Endothelial cell of hepatic sinusoid (primary cell): Measurements from ENCODE around the gene SLC17A9.

Experiments used
- in situ Hi-C: cut with HindIII; loops from 2 replicates; pipeline ENCODE4 v1.10.0; 2017; ENCODE audit warnings: low sequenced_read_pairs

Gene SLC17A9

DNA sequence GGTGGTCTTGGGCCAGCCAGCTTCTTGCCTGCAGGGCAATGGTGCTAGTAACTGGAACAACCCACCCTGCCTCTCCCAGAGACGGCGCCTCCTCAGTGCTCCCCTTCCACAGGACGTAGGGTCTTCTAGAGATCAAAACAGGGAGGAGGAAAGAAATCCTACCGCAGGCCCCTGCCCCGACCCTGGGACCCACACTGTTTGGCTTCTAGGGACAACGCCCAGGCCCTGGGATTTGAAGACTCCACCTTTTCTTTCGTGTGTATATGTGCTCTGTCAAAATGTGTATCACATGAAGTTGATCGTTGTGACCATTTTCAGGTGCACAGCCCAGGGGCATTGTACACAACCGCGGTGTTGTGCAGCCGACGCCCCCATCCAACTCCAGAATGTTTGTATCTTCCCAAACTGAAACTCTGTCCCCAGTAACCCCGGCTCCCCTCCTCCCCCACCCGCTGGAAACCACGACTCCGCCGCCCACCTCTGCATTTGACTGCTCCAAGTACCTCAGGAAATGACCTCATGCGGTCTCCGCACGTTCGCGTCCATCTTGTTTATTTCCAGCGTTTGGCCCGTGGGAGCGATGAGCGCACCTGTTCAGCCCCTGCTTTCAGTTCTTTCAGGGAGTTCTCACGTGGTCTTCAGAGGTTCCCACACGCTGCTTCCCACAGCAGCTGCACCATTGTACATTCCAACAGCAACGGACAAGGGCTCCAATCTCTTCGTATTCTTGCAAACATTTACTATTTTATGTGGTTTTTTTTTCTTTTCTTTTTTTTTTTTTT is 57.7 kb downstream of the SLC17A9 start:
- in situ Hi-C loops: loop anchor here (5.0 kb wide), 1 partner anchor 52 kb away; no protein-coding TSS in a partner anchor

DNA sequence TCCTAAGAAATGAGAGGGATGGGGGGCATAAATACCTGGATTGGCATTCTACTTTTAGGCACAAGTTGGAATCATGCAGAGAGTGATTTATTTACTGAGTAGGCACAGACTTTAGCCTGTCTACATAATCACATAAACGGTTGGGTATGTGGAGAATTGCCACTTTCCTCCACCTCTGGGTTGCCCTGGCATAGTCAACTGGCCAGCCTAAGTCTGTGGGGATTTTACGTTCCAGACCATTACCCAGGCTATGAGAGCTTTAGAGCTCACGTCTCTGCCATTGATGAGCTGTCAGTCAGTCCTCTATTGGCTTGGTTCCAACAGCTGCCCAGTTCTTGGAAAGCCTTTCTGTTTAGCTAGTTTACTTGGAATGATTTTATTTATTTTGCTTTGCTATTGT is 59.3 kb downstream of the SLC17A9 start:
- in situ Hi-C loops: loop anchor here (5.0 kb wide), 1 partner anchor 51 kb away; no protein-coding TSS in a partner anchor

DNA sequence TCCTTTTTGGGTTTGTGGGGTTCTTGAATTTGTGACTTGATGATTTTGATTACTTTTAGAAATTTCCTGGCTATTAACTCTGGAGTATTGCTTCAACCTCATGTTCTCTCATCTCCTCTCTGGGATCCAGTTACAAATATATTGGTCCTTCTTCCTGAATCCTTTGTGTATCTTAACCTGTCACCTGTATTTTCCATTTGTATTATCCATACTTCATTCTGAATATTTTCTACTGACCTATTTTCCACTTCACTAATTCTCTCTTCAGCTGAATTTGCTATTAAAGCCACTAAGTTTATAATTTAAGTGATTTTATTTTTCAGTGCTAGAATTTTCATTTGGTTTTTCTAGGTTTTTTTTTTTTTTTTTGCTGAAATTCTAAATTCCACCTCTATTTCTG is 60.7 kb downstream of the SLC17A9 start:
- in situ Hi-C loops: loop anchor here (5.0 kb wide), 1 partner anchor 49 kb away; no protein-coding TSS in a partner anchor

DNA sequence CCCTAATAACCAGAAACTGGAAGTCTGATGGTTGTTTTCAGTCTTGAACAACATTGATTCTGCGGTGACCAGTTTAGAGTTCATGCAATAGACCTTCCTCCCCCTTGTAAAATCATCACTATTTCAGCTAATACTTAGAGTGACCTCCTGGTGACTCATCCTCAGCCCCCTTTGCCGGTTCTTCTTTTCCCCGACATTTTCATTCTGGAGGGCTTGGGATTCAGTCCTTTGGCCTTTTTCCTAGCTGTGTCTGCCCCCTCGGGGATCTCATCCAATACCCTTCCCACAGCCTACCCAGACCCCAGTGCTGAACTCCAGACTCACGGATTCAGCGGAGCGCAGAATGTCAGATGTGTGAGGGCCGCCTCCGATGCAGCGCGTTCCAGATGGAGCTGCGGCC is 61.8 kb downstream of the SLC17A9 start:
- in situ Hi-C loops: loop anchor here (5.0 kb wide), 1 partner anchor 48 kb away; no protein-coding TSS in a partner anchor

DNA sequence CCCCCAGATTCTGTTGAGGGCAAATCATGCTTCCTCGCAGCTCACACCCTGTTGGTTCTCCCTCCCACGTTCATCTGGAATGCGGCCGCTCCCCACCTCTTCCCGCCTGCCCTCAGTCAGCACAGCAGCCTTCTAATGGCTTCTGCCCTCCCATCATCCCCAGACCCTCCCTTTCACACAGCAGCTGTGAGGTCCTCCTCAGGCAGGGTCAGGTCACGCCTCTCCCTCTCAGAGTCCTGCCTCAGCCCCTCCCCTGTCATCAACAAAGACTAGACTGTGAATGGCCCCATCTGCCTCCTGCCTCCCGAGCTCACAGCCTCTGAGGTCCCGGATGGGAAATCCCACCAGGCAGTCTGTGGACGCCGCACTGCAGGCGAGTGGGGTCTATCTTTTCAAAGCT is 62.2 kb downstream of the SLC17A9 start:
- in situ Hi-C loops: loop anchor here (5.0 kb wide), 1 partner anchor 48 kb away; no protein-coding TSS in a partner anchor

DNA sequence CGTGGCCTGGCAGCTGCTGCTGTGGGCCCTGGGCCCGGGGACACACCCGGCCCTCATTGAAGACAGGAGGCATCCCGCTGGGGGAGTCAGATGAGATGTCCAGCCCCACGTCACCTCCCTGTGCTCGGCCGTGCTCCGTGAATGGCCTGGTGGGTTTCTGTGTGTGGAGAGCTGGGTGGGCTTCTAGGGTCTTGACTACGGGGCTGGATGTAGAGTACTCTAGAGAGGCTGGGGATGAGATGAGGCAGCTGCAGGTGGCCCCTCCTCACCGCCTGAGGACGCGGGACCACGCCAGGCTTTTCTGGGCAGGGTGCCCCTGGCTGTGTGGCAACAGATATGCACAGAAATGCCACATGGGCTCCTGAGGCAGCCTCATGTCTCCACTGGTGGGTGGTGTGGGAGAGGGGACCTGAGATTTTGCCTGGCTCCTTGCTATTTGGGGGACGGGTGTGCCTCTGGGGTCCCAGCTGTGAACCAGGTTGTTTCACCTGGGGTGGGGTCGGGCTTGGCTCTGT is 62.7 kb downstream of the SLC17A9 start:
- in situ Hi-C loops: no loop called here

DNA sequence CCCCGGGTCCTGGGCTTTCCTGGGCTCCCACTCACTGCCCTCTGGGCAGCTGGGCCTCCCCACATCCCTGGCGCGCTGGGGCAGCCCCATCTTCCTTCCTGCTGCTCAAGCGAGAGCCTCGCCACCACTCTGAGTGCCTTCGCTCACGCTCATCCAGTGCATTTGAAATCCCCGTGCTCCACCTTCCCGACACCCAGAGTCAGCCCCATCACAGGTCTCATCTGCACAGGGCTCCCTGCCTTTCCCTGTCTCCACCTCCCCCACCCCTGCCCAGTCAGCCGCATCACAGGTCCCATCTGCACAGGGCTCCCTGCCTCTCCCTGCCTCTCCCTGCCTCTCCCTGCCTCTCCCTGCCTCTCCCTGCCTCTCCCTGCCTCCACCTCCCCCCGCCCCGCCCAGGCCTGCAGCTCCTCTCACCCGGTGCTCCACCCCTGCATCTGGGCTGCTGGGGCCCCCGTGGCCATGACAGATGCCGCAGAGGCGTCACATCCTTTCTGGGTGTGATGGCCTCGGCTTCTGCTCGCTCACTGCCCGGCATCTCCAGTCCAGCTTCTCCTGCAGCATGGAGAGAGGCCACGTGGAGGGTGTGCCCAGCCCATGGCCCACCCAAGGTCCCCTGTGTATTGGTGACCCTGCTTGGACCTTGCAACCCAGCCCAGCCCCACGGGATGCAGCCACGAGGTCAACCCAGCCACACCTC is 63.3 kb downstream of the SLC17A9 start:
- in situ Hi-C loops: no loop called here

DNA sequence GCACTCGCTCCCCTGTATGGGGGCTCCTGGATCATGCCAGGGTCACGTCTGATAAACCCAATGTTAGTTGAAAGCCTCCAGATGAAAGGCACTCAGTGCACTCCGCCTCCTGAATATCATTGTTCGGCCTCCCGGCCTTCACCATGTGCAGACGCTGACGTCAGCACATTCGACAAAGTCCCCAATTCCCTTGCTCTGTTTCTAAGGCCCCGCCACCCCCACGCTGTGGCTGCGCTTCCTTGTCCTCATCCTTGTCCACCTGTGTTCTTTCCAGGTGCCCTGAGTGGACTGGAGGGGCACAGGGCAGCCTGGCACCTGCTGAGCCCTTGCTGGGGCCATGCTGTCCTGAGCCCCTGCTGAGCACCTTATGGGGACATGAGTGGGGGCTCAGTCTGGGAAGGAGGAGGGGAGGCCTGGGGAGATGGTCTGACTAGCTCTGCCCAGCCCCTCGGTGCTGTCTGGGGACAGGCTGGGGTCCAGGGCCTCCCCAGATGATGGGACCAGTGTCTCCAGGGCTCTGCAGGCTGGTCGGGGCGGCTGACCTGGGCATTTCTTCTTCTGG is 64.1 kb downstream of the SLC17A9 start:
- in situ Hi-C loops: no loop called here

DNA sequence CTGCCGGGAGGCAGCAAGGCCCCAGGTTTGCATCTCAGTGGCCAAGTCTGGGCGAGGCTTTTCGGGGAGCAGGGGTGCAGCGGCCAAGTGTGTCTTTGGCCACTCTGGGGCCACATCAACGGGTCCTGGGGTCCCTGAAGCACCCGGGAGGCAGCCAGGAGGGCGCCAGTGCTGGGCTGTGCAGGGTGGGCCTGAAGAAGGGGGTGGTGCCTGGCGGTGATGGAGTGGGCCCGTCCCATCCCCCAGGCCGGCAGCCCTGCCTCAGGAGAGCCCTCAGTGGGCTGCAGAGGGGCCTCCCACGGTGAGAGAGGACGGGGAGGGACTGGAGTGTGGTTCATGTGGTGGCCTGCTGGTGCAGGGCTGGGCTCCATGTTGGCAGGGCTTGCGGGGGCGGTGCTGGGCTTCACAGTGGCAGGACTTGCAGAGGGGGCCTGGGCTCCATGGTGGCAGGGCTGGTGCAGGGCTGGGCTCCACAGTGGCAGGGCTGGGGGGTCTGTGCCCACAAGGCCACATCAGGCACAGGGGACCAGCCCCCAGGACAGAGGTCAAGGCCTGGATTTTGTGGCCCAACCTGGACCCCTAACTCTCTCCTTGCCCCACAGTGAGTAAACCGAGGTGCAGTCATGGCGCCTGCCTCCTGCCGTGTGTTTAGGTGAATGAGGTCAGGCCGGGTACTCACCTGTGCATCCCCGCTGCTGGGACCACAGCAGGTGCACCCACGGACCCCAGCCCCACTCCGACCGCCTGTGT is 64.7 kb downstream of the SLC17A9 start:
- in situ Hi-C loops: no loop called here

DNA sequence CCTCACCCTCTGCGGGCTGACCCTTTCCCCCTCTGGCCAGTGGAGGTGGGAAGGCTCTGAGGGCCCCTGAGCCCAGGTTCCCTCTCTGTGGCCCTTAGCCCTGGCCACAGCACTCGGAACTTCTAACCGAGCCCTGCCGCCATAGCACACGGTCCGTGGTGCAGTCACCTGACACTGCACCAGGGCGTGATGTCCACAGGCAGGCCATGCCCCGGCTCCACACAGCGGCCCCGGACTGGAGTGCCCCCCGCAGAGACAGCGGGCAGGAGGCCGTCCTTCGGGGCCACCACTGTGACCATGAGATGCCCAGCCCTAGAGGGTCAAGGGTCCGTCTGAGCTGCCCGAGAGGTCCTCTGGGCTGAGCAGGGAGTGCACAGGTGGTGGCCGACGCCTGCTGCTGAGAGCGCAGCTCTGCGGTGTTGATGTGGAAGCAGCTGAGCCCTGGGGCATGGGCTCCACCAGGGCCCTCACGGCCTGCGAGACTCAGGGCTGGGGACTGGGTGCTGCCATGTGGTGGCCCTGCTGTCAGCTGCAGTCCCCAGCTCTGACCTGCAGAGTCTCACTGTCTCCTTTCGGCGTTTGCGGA is 65.4 kb downstream of the SLC17A9 start:
- in situ Hi-C loops: no loop called here
